ENCODE data around the gene HIVEP3.

HIVEP3 gene

GRCh38 chr1:41712081-41712480, 206.6 kb downstream of the HIVEP3 start:
- DNase-seq: no peak
- no peaks in the 10 kb centered on the region for H3K36me3 ChIP-seq (ENCODE audit: control insufficient read depth in 4 of 4, insufficient read depth in 4 of 4, low read length in 3 of 4)
- ChIA-PET CTCF (no interaction called here), POLR2A (no interaction called here)
- H3K4me3 ChIP-seq (ENCODE audit: control insufficient read depth in 1 of 7, extremely low read depth in 1 of 7, insufficient read depth in 4 of 7, low read depth in 2 of 7, low read length in 6 of 7): no peak overlapping the region
- H3K27ac ChIP-seq (ENCODE audit: insufficient read depth in 1 of 2, low read depth in 1 of 2, low read length in 2 of 2, poor library complexity in 1 of 2, severe bottlenecking in 2 of 2): no peak overlapping the region
- H3K4me1 ChIP-seq (ENCODE audit: control extremely low read depth in 1 of 4, control insufficient read depth in 4 of 4, insufficient read depth in 4 of 4, low read length in 3 of 4): peaks cover 0 to 21% (median 12%) of the 10 kb centered on the region in 4 experiments
- WGBS (ENCODE audit: insufficient coverage): 97% methylated on average over 12 of the region's 12 CpGs
- no peaks in the 10 kb centered on the region for H3K27me3 ChIP-seq (replicated peaks in 2 of 5; ENCODE audit: control insufficient read depth in 4 of 5, insufficient read depth in 5 of 5, low read length in 4 of 5)
- no peaks in the 10 kb centered on the region for H3K9me3 ChIP-seq (ENCODE audit: control extremely low read depth in 1 of 5, control insufficient read depth in 4 of 5, insufficient read depth in 2 of 5, low read depth in 1 of 5, low read length in 4 of 5)

DNA sequence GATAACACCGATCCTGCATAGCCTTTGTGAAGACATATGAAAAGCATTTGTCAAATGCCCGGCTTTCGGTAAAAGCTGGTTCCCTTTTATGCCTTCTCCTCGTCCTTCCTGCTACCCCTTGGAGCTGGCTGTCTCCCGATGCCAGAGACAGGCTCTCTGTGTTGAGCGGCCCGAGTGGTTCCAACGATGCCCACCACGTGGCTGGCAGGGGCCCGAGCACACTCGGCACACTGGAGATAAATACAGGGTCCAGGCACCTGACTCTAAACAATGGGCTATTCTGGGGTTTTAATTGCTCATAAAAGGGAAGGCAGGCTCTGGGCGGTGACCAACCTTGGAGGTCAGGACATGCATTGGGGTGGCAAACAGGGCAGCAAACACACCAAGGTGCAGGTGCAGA, 207.1 kb downstream of the HIVEP3 start:
- no peak for DNase-seq
- POLR2A ChIA-PET: interaction anchor here (1.1 kb wide), 1 partner anchor 16 kb away, joined by 3 read pairs; no protein-coding TSS in a partner anchor
- H3K27me3 ChIP-seq (replicated peaks in 2 of 5; ENCODE audit: control insufficient read depth in 4 of 5, insufficient read depth in 5 of 5, low read length in 4 of 5): no peaks in the 10 kb centered on the region
- H3K9me3 ChIP-seq (ENCODE audit: control extremely low read depth in 1 of 5, control insufficient read depth in 4 of 5, insufficient read depth in 2 of 5, low read depth in 1 of 5, low read length in 4 of 5): no peaks in the 10 kb centered on the region
- peaks cover 0 to 21% (median 12%) of the 10 kb centered on the region in 4 experiments for H3K4me1 ChIP-seq (ENCODE audit: control extremely low read depth in 1 of 4, control insufficient read depth in 4 of 4, insufficient read depth in 4 of 4, low read length in 3 of 4)
- H3K4me3 ChIP-seq (ENCODE audit: control insufficient read depth in 1 of 7, extremely low read depth in 1 of 7, insufficient read depth in 4 of 7, low read depth in 2 of 7, low read length in 6 of 7): no peak overlapping the region
- WGBS (ENCODE audit: insufficient coverage): 97% methylated on average over 12 of the region's 12 CpGs
- H3K27ac ChIP-seq (ENCODE audit: insufficient read depth in 1 of 2, low read depth in 1 of 2, low read length in 2 of 2, poor library complexity in 1 of 2, severe bottlenecking in 2 of 2): no peak overlapping the region
- H3K36me3 ChIP-seq (ENCODE audit: control insufficient read depth in 4 of 4, insufficient read depth in 4 of 4, low read length in 3 of 4): no peaks in the 10 kb centered on the region
- CTCF ChIA-PET: interaction anchor here (0.9 kb wide), 1 partner anchor 14 kb away, joined by 3 read pairs; no protein-coding TSS in a partner anchor

- no peak overlapping the region for H3K4me3 ChIP-seq (ENCODE audit: control insufficient read depth in 1 of 7, extremely low read depth in 1 of 7, insufficient read depth in 4 of 7, low read depth in 2 of 7, low read length in 6 of 7)
- no peak overlapping the region for H3K27ac ChIP-seq (ENCODE audit: insufficient read depth in 1 of 2, low read depth in 1 of 2, low read length in 2 of 2, poor library complexity in 1 of 2, severe bottlenecking in 2 of 2)
- ChIA-PET CTCF (interaction anchor here (0.9 to 1.8 kb wide), 2 partner anchors 14 to 16 kb away, joined by 3 to 6 read pairs; no protein-coding TSS in a partner anchor), POLR2A (interaction anchor here (1.1 kb wide), 1 partner anchor 16 kb away, joined by 3 read pairs; no protein-coding TSS in a partner anchor)
- 95% methylated on average over 9 of the region's 9 CpGs for WGBS (ENCODE audit: insufficient coverage)
- no peaks in the 10 kb centered on the region for H3K9me3 ChIP-seq (ENCODE audit: control extremely low read depth in 1 of 5, control insufficient read depth in 4 of 5, insufficient read depth in 2 of 5, low read depth in 1 of 5, low read length in 4 of 5)
- no peak for DNase-seq
- peaks cover 0 to 21% (median 12%) of the 10 kb centered on the region in 4 experiments for H3K4me1 ChIP-seq (ENCODE audit: control extremely low read depth in 1 of 4, control insufficient read depth in 4 of 4, insufficient read depth in 4 of 4, low read length in 3 of 4)
- no peaks in the 10 kb centered on the region for H3K36me3 ChIP-seq (ENCODE audit: control insufficient read depth in 4 of 4, insufficient read depth in 4 of 4, low read length in 3 of 4)
- no peaks in the 10 kb centered on the region for H3K27me3 ChIP-seq (replicated peaks in 2 of 5; ENCODE audit: control insufficient read depth in 4 of 5, insufficient read depth in 5 of 5, low read length in 4 of 5)
Measured at GRCh38 chr1:41710980-41711379, 207.7 kb downstream of the HIVEP3 start.

- Histone ChIP-seq H3K27ac (ENCODE audit: insufficient read depth in 1 of 2, low read depth in 1 of 2, low read length in 2 of 2, poor library complexity in 1 of 2, severe bottlenecking in 2 of 2) (no peak overlapping the region), H3K4me3 (ENCODE audit: control insufficient read depth in 1 of 7, extremely low read depth in 1 of 7, insufficient read depth in 4 of 7, low read depth in 2 of 7, low read length in 6 of 7) (no peak overlapping the region), H3K36me3 (ENCODE audit: control insufficient read depth in 4 of 4, insufficient read depth in 4 of 4, low read length in 3 of 4) (no peaks in the 10 kb centered on the region), H3K4me1 (ENCODE audit: control extremely low read depth in 1 of 4, control insufficient read depth in 4 of 4, insufficient read depth in 4 of 4, low read length in 3 of 4) (peaks cover 0 to 21% (median 12%) of the 10 kb centered on the region in 4 experiments), H3K27me3 (replicated peaks in 2 of 5; ENCODE audit: control insufficient read depth in 4 of 5, insufficient read depth in 5 of 5, low read length in 4 of 5) (no peaks in the 10 kb centered on the region), H3K9me3 (ENCODE audit: control extremely low read depth in 1 of 5, control insufficient read depth in 4 of 5, insufficient read depth in 2 of 5, low read depth in 1 of 5, low read length in 4 of 5) (no peaks in the 10 kb centered on the region)
- 74% methylated on average over 4 of the region's 4 CpGs for WGBS (ENCODE audit: insufficient coverage)
- POLR2A ChIA-PET: no interaction called here
- CTCF ChIA-PET: interaction anchor here (1.2 to 2.9 kb wide), 5 partner anchors 12 to 30 kb away, joined by 3 to 11 read pairs (median 4); no protein-coding TSS in a partner anchor
- no peak for DNase-seq
Measured at GRCh38 chr1:41709873-41710272, 208.8 kb downstream of the HIVEP3 start.

- POLR2A ChIA-PET: no interaction called here
- CTCF ChIA-PET: interaction anchor here (1.2 to 2.9 kb wide), 6 partner anchors 11 to 54 kb away, joined by 3 to 11 read pairs (median 4); no protein-coding TSS in a partner anchor
- peaks cover 0 to 21% (median 12%) of the 10 kb centered on the region in 4 experiments for H3K4me1 ChIP-seq (ENCODE audit: control extremely low read depth in 1 of 4, control insufficient read depth in 4 of 4, insufficient read depth in 4 of 4, low read length in 3 of 4)
- peak in 1 of 3 donors; percentile 24 for DNase-seq
- H3K27ac ChIP-seq (ENCODE audit: insufficient read depth in 1 of 2, low read depth in 1 of 2, low read length in 2 of 2, poor library complexity in 1 of 2, severe bottlenecking in 2 of 2): no peak overlapping the region
- 63% methylated on average over 4 of the region's 4 CpGs for WGBS (ENCODE audit: insufficient coverage)
- H3K27me3 ChIP-seq (replicated peaks in 2 of 5; ENCODE audit: control insufficient read depth in 4 of 5, insufficient read depth in 5 of 5, low read length in 4 of 5): no peaks in the 10 kb centered on the region
- H3K36me3 ChIP-seq (ENCODE audit: control insufficient read depth in 4 of 4, insufficient read depth in 4 of 4, low read length in 3 of 4): no peaks in the 10 kb centered on the region
- H3K9me3 ChIP-seq (ENCODE audit: control extremely low read depth in 1 of 5, control insufficient read depth in 4 of 5, insufficient read depth in 2 of 5, low read depth in 1 of 5, low read length in 4 of 5): no peaks in the 10 kb centered on the region
- no peak overlapping the region for H3K4me3 ChIP-seq (ENCODE audit: control insufficient read depth in 1 of 7, extremely low read depth in 1 of 7, insufficient read depth in 4 of 7, low read depth in 2 of 7, low read length in 6 of 7)
Measured at GRCh38 chr1:41709331-41709730, 209.4 kb downstream of the HIVEP3 start.

DNA sequence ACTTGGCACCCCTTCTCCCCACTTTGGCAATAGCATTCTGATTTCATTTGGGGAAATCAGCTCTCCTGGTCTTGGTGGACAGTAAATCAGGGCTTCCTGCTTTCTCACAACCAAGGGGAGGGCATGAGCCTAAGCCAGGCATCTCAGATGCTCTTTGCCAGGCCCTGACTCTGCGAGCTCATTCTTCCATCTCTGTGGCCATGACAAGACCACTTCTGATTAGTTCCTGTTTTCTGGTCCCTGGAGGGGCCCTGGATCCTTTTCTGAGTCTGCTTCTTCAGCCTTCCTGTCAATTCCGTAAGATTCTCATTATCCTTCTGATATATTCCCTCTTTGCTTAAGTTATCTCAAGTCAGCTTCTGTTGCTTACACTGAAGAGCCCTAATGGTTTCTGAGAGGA, 210.4 kb downstream of the HIVEP3 start:
- peak in 2 of 3 donors; percentile 58 to 64 for DNase-seq
- H3K27me3 ChIP-seq (replicated peaks in 2 of 5; ENCODE audit: control insufficient read depth in 4 of 5, insufficient read depth in 5 of 5, low read length in 4 of 5): no peaks in the 10 kb centered on the region
- 65% methylated on average over 2 of the region's 2 CpGs for WGBS (ENCODE audit: insufficient coverage)
- no peak overlapping the region for H3K4me3 ChIP-seq (ENCODE audit: control insufficient read depth in 1 of 7, extremely low read depth in 1 of 7, insufficient read depth in 4 of 7, low read depth in 2 of 7, low read length in 6 of 7)
- no peaks in the 10 kb centered on the region for H3K36me3 ChIP-seq (ENCODE audit: control insufficient read depth in 4 of 4, insufficient read depth in 4 of 4, low read length in 3 of 4)
- H3K4me1 ChIP-seq (ENCODE audit: control extremely low read depth in 1 of 4, control insufficient read depth in 4 of 4, insufficient read depth in 4 of 4, low read length in 3 of 4): peaks cover 0 to 21% (median 12%) of the 10 kb centered on the region in 4 experiments
- ChIA-PET CTCF (interaction anchor here (1.5 to 2.9 kb wide), 3 partner anchors 21 to 53 kb away, joined by 3 to 11 read pairs (median 4); no protein-coding TSS in a partner anchor), POLR2A (interaction anchor here (1.3 kb wide), 1 partner anchor 46 kb away, joined by 3 read pairs; no protein-coding TSS in a partner anchor)
- no peak overlapping the region for H3K27ac ChIP-seq (ENCODE audit: insufficient read depth in 1 of 2, low read depth in 1 of 2, low read length in 2 of 2, poor library complexity in 1 of 2, severe bottlenecking in 2 of 2)
- H3K9me3 ChIP-seq (ENCODE audit: control extremely low read depth in 1 of 5, control insufficient read depth in 4 of 5, insufficient read depth in 2 of 5, low read depth in 1 of 5, low read length in 4 of 5): no peaks in the 10 kb centered on the region

DNA sequence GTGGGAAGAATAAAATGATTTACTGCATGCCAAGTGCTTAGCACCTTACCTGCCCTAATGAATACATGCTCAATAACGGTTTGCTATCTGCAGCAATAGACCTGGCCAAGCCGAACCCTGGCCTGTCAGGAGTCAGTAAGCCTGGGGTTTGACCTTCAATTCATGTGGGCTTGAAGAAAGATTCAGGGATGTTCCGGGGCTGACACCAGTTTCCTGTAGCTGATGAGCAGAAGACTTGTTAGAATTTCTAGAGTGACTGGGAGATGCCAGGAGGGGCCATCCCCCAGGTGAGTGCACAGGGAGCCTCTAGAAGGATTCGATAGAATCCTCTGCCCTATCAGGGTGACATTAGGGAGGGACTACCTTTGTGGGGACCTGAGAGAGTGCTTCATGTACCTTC, 210.9 kb downstream of the HIVEP3 start:
- ChIA-PET POLR2A (interaction anchor here (1.3 kb wide), 1 partner anchor 45 kb away, joined by 3 read pairs; no protein-coding TSS in a partner anchor), CTCF (interaction anchor here (2.9 kb wide), 1 partner anchor 28 kb away, joined by 11 read pairs; no protein-coding TSS in a partner anchor)
- Histone ChIP-seq H3K4me1 (ENCODE audit: control extremely low read depth in 1 of 4, control insufficient read depth in 4 of 4, insufficient read depth in 4 of 4, low read length in 3 of 4) (peaks cover 0 to 21% (median 12%) of the 10 kb centered on the region in 4 experiments), H3K9me3 (ENCODE audit: control extremely low read depth in 1 of 5, control insufficient read depth in 4 of 5, insufficient read depth in 2 of 5, low read depth in 1 of 5, low read length in 4 of 5) (no peaks in the 10 kb centered on the region), H3K4me3 (ENCODE audit: control insufficient read depth in 1 of 7, extremely low read depth in 1 of 7, insufficient read depth in 4 of 7, low read depth in 2 of 7, low read length in 6 of 7) (no peak overlapping the region), H3K27ac (ENCODE audit: insufficient read depth in 1 of 2, low read depth in 1 of 2, low read length in 2 of 2, poor library complexity in 1 of 2, severe bottlenecking in 2 of 2) (no peak overlapping the region), H3K36me3 (ENCODE audit: control insufficient read depth in 4 of 4, insufficient read depth in 4 of 4, low read length in 3 of 4) (no peaks in the 10 kb centered on the region), H3K27me3 (replicated peaks in 2 of 5; ENCODE audit: control insufficient read depth in 4 of 5, insufficient read depth in 5 of 5, low read length in 4 of 5) (no peaks in the 10 kb centered on the region)
- 100% methylated on average over 4 of the region's 4 CpGs for WGBS (ENCODE audit: insufficient coverage)
- no peak for DNase-seq

Data from common myeloid progenitor, CD34-positive (primary cell).